Measurements from ENCODE around the gene AFAP1. TPM values are rescaled to one million over a fixed set of nuclear protein-coding genes. Genes with fewer than 3 reads are reported as not detected.

Gene AFAP1
- total RNA-seq, 1 experiment from 2014 or later: 94.7 TPM

- ATAC-seq (no peak), DNase-seq (ENCODE audit: low read depth, low spot score) (no peak)
- intact Hi-C loops (cut with micrococcal nuclease; ENCODE audit: unreplicated experiment): no loop called here
- no TSS peak for BruUV-seq (replicated peaks)
- POLR2A ChIA-PET: interaction anchor here (0.6 kb wide), 1 partner anchor 12 kb away, joined by 3 read pairs; no protein-coding TSS in a partner anchor
- CTCF ChIA-PET: no interaction called here
- Histone ChIP-seq H3K4me1 (ENCODE audit: control insufficient read depth, insufficient read depth, low read length) (peaks cover 27% of the 10 kb centered on the region), H3K36me3 (ENCODE audit: control insufficient read depth, insufficient read depth, low read length) (no peaks in the 10 kb centered on the region), H3K4me3 (ENCODE audit: low read depth in 2 of 2, low read length in 2 of 2) (no peak overlapping the region), H3K9me3 (ENCODE audit: control insufficient read depth, insufficient read depth, low read depth, low read length) (no peaks in the 10 kb centered on the region), H3K27me3 (ENCODE audit: control insufficient read depth, insufficient read depth, low read length) (no peaks in the 10 kb centered on the region), H3K27ac (ENCODE audit: low read length) (peak overlapping the region; percentile 72; the same call in 1 of the 2 replicates)
- in situ Hi-C loops (cut with HindIII; ENCODE audit: low pct_unique_long_range_greater_than_20kb, low sequenced_read_pairs): no loop called here
- TF ChIP-seq SIN3A (IDR thresholded peaks at IDR 0.05; ENCODE audit: borderline replicate concordance, insufficient read depth, low read depth, low read length): no peak
- TF ChIP-seq REST (IDR thresholded peaks at IDR 0.05; ENCODE audit: insufficient read depth in 1 of 2, low read depth in 2 of 2, low read length in 1 of 2): no peak
- TF ChIP-seq CTCF (IDR thresholded peaks at IDR 0.05): no peak
- no peak for TF ChIP-seq POLR2AphosphoS5 (IDR thresholded peaks at IDR 0.05; ENCODE audit: low read depth, low read length)
- TF ChIP-seq TCF7L2 (IDR thresholded peaks at IDR 0.05; ENCODE audit: low read depth, low read length): no peak
These were observed 40.4 kb upstream of the AFAP1 start for GRCh38 chr4:7980036-7980435.

- in situ Hi-C loops (cut with HindIII; ENCODE audit: low pct_unique_long_range_greater_than_20kb, low sequenced_read_pairs): no loop called here
- intact Hi-C loops (cut with micrococcal nuclease; ENCODE audit: unreplicated experiment): no loop called here
These were observed 39.9 kb upstream of the AFAP1 start for GRCh38 chr4:7979652-7979968.

More at GRCh38 chr4:7979652-7979968, 39.9 kb upstream of the AFAP1 start:
- no peak for DNase-seq (ENCODE audit: low read depth, low spot score)
- ChIA-PET POLR2A (interaction anchor here (0.6 to 0.7 kb wide), 2 partner anchors 11 to 12 kb away, joined by 3 read pairs; no protein-coding TSS in a partner anchor), CTCF (interaction anchor here (0.6 kb wide), 1 partner anchor 428 kb away, joined by 4 read pairs; no protein-coding TSS in a partner anchor)
- Histone ChIP-seq H3K27ac (ENCODE audit: low read length) (peak overlapping the region; percentile 72), H3K4me3 (ENCODE audit: low read depth in 2 of 2, low read length in 2 of 2) (no peak overlapping the region), H3K4me1 (ENCODE audit: control insufficient read depth, insufficient read depth, low read length) (peaks cover 23% of the 10 kb centered on the region), H3K36me3 (ENCODE audit: control insufficient read depth, insufficient read depth, low read length) (no peaks in the 10 kb centered on the region), H3K27me3 (ENCODE audit: control insufficient read depth, insufficient read depth, low read length) (no peaks in the 10 kb centered on the region), H3K9me3 (ENCODE audit: control insufficient read depth, insufficient read depth, low read depth, low read length) (no peaks in the 10 kb centered on the region)
- TF ChIP-seq POLR2AphosphoS5 (IDR thresholded peaks at IDR 0.05; ENCODE audit: low read depth, low read length): no peak
- TF ChIP-seq REST (IDR thresholded peaks at IDR 0.05; ENCODE audit: insufficient read depth in 1 of 2, low read depth in 2 of 2, low read length in 1 of 2): no peak
- no peak for TF ChIP-seq SIN3A (IDR thresholded peaks at IDR 0.05; ENCODE audit: borderline replicate concordance, insufficient read depth, low read depth, low read length)
- no peak for TF ChIP-seq CTCF (IDR thresholded peaks at IDR 0.05)
- TF ChIP-seq TCF7L2 (IDR thresholded peaks at IDR 0.05; ENCODE audit: low read depth, low read length): no peak
- no TSS peak for BruUV-seq (replicated peaks)
- ATAC-seq: no peak
